Astrocyte (in vitro differentiated cells and primary cell): ENCODE measurements around the gene ARVCF.

ENCODE experiments used
- EZH2 ChIP-seq: IDR thresholded peaks from 2 replicates; pipeline ENCODE4 v1.6.1; 2012; ENCODE audit warnings: mild to moderate bottlenecking, low read length, inconsistent platforms; ENCODE audit not compliant: insufficient read depth
- TF ChIP-seq, protein P1 (sequence below): IDR thresholded peaks from 2 replicates; pipeline ENCODE4 v1.5.1; 2011; ENCODE audit warnings: low read depth, mild to moderate bottlenecking, inconsistent platforms, low read length, moderate library complexity; ENCODE audit not compliant: insufficient read depth

DNA sequence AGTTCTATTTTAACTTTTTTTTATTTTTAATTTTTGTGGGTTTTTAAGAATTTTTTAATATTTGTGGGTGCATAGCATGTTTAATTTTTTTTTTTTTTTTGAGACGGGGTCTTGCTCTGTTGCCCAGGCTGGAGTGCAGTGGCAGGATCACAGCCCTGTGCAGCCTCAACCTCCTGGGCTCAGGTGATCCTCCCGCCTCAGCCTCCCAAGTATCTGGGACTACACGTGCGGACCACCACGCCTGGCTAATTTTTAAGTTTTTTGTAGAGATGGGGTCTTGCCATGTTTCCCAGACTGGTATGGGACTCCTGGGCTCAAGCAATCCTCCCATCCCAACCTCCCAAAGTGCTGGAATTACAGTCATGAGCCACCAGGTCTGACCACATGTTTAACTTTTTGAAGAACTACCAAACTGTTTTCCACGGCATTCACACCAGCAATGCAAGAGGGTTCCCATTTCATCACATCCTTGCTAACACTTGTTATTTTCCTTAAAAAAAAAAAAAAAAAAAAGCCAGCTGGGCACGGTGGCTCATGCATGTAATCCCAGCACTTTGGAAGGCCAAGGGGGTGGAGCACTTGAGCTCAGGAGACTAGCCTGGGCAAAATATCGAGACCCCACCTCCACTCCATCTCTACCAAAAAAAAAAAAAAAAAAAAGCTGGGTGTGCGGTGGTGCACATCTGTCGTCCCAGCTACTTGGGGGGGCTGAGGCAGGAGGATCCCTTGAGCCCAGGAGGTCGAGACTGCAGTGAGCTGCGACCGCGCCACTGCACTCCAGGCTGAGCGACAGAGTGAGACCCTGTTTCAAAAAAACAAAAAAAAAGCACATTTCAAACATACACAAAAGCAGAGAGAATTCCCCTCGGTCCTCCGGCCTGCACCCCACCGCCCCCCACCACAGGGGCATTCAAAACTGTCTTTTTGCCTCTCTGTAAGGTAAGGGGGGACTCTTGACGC, 58.3 kb downstream of the ARVCF start:
- TF ChIP-seq, protein P1, sequence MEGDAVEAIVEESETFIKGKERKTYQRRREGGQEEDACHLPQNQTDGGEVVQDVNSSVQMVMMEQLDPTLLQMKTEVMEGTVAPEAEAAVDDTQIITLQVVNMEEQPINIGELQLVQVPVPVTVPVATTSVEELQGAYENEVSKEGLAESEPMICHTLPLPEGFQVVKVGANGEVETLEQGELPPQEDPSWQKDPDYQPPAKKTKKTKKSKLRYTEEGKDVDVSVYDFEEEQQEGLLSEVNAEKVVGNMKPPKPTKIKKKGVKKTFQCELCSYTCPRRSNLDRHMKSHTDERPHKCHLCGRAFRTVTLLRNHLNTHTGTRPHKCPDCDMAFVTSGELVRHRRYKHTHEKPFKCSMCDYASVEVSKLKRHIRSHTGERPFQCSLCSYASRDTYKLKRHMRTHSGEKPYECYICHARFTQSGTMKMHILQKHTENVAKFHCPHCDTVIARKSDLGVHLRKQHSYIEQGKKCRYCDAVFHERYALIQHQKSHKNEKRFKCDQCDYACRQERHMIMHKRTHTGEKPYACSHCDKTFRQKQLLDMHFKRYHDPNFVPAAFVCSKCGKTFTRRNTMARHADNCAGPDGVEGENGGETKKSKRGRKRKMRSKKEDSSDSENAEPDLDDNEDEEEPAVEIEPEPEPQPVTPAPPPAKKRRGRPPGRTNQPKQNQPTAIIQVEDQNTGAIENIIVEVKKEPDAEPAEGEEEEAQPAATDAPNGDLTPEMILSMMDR = no peak
- no peak for TF ChIP-seq EZH2
